HG03095 (cell line): Measurements from ENCODE around the gene TRIM8.
"Not testable (repeated sequence)": the region's sequence is repeated elsewhere in the genome, so short reads cannot be mapped to it uniquely, and the experiment has no call there.

Experiments used
- ATAC-seq: cut with Tn5 transposase; IDR thresholded peaks from one replicate; pipeline ENCODE4 v1.9.1; 2021; ENCODE audit warnings: moderate library complexity; ENCODE audit not compliant: unreplicated experiment

The TRIM8 gene

DNA sequence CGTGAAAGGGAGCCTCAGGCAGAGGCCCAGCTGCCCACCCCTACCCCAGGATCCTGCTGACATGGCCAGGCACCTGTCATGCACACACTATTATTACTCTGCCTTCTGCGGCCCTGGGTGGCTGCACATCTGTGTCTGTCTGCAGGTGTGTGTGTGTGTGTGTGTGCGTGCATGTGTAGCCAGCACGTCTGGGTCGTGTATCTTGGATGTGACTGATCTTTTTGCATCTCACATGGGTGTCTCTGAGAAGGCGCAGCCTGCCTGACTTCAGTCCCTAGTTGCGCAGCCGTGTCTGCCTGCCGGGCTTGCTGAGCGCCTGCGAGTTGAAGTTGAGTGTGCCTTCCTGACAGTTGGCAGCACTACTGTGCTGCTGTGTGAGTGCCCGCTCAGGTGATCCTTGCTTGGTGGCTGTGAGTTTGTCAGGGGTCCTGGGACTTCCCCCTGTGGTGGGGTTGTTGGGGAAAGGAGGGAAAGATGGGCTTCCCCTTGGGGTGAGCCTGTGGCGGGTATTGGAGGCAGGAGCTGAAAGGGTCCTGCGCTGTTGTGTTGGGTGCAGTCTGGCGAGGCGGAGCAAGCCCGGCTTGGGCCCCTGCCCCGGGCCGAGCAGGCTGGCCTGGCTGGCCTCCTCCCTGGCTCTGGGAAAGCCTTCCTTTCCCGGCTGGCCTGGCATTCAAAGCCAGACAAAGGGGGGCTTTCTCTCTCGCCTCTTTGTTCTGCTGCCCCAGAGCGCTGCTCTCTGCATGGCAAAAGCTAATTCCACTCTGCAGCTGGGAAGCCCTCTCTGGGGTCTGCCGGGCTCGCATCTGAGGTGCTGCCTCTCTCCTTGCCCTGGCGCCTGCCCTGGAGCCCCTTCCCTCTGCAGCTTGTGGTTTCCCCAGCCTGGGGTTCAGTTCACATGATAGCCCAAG is 4.9 kb downstream of the TRIM8 start:
- ATAC-seq, result no peak

DNA sequence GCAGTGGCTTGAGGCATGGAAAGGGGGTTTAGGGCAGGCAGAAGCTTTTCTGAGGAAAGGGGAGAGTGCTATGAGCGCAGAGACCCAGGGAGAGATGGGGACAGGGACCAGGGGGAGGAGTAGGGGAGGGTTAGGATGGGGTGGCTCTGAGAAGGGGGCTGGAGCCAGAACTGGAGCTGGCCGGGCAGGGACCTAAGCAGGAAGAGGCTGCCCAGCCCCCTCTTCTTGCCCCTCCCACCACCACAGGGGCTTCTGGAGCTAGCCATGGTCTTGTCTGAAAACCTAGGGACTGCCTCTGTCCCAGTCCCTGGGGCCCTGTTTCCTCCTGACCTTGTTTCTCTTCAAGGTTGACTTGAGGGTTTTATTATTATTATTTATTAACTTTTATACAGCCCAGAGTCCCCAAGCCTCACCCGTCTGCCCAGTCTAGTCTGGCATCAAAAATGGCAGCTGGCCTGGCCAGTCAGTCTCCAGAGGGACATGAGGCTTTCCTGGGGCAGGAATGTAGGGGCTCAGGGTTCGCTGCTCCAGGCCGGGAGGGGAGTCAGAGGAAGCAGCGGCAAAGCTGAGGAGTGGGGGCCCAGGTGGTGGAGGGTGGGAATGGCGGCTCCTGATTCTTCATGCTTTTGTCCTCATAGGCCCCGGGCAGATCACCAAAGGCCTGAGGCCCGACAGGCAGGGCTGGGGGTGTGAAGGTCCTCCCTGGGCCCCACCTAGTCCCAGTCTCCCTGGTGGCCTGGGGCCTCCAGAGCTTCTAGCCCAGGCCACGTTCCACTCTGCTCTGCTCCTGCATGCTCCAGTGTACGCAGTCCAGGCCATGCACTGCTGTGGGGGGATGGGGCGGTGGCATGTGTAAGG is 5.7 kb downstream of the TRIM8 start:
- no peak for ATAC-seq

DNA sequence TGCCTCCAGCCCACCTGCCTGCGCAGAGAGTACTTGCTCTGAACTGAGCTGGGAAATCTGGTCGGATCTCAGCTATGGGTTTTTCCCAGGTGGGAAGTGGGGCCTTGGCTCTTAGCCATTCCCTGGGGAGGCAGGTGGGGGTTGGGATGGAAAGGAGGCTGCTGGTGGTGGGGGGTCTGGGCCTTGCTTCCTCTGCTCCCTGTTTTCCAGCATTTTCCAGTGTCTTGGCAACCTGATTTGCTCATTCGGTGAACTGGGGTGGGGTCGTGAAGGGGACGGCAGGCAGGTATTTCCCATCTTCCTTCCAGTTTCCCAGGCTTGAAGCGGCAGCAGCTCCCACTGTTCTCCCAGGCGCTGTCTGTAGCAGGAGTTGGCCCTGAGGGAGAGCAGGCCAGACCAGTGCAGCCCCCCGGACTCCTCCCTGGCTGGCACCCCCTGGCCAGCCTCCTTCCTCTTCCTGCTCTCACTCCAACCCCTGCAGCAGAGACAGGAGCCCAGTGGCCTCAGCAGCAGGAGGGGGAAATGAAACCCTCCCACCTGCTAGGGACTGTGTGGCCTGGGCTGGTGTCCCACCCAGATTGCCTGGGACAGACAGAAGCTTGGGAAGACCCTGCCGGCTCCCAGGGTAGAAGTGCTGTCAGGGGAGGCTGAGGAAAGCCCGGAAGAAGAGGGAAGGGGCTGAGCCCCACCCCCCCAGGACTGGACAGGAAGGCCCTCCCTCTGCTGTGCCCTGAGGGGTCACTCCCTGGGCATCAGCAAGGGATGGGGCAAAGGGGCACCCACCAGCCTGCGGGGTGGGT is 6.6 kb downstream of the TRIM8 start:
- ATAC-seq, result no peak

GRCh38 chr10:102651455-102652169 is 7.3 kb downstream of the TRIM8 start:
- ATAC-seq, result no peak

- peak; percentile 47 for ATAC-seq
Observed at GRCh38 chr10:102652170-102652916, 8.1 kb downstream of the TRIM8 start.

- ATAC-seq, result no peak
Observed at GRCh38 chr10:102653060-102653459, 8.8 kb downstream of the TRIM8 start.

GRCh38 chr10:102654566-102654965 is 10.3 kb downstream of the TRIM8 start:
- no peak for ATAC-seq

DNA sequence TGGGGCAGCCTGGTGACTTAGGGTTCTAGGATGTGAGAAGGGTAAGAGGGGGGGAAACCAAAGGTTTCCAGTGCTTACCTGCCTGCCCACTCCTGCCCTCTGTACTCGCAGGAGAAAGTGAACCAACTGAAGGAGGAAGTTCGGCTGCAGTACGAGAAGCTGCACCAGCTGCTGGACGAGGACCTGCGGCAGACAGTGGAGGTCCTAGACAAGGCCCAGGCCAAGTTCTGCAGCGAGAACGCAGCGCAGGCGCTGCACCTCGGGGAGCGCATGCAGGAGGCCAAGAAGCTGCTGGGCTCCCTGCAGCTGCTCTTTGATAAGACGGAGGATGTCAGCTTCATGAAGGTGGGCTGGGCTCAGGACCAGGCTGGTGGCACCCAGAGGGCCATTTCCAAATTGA is 10.7 kb downstream of the TRIM8 start:
- ATAC-seq, result no peak

- no peak for ATAC-seq
Observed at GRCh38 chr10:102656026-102656425, 11.7 kb downstream of the TRIM8 start.

GRCh38 chr10:102656791-102657371 is 12.6 kb downstream of the TRIM8 start:
- ATAC-seq, result no peak

- no peak for ATAC-seq
Observed at GRCh38 chr10:102657451-102657850, 13.2 kb downstream of the TRIM8 start.

GRCh38 chr10:102657984-102658724 is 13.9 kb downstream of the TRIM8 start:
- no peak for ATAC-seq

GRCh38 chr10:102658802-102659201 is 14.5 kb downstream of the TRIM8 start:
- no peak for ATAC-seq

DNA sequence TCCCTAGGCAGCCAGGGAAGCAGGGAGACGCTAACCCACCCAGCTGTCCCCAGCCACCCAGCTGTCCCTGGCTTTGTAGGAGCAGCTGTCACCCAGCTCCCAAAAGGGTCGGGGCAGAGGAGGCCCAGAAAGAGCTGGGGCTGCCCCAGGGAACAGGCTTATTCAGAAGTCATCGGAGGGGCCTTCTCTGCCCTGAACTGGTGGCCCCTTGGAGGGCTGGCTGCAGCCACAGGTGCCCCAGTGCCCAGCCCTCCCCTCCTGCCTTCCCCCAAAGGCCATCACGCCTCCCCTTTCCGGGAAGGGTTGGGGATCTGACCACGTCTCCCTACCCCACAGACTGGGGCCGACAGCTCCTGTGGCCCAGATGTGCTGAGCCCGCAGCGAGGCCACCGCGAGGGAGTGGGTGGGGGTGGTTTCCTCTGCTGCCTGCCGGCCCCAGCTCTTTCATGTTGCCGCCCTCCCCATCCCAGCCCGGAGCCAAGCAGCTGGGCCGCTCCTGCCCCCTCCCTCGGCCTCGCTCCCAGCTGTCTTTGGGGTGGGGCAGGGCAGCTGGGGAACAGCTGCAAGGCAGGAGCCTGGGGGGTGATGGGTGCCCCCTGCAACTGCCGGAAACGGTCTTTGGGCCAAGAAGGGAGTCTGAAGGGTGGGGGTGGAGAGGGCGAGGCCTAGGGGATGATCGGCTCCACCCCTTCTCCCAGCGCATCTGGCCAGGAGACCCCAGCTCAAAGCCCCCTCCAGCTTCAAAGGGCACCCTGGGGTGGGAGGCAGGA is 16.8 kb downstream of the TRIM8 start:
- ATAC-seq, result peak; percentile 84

DNA sequence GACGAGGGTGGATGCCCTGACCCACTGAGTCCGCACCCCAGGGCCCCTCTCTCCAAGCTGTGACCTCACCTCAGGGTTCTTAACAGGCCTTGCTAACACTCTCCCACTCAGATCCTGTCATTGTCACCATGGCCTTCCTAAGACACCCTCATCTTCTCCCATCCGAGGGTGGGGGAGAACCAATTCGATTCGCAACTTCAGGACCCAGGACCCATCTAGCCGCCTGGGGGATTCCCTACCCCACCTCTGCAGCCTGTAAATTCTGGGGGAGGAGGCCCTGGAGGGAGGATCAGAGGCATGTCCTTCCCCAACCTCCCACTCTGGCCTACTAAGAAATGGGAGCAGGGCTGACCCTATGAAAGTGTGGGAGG is 17.4 kb downstream of the TRIM8 start:
- peak; percentile 12 for ATAC-seq

DNA sequence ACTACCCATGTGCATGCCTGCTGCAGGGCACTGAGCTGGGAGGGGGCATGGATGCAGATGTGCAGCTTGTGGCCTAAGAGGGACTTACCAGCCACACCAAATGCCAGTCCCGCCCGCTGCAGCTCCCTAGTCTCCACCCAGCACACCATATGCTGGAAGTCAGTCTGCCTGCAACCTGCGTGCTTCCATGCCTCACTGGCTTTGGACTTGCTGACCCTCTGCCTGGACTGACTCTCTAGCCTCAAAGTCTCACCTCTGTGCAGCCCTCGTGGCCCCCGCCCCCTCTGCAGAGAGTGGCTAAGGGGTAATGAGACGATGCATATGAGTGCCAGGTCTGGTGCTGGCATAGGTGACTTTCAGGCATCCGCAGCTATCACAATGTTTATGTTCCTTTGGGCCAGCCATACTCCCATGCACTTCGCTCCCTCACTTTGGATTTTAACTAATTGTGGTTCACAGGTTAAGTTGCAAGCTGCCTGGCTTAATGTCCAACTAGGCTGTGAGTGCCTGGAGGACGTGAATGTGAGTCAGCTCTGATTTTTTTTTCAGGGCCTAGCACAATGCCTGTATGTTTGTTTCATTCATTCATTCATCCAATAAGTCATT is 21.7 kb downstream of the TRIM8 start:
- ATAC-seq, result no peak

GRCh38 chr10:102667411-102667810 is 23.1 kb downstream of the TRIM8 start:
- not testable (repeated sequence) for ATAC-seq
